C4-2B (cell line): ENCODE data around the gene ACSF3.

Experiments
- ZFX ChIP-seq: fragments of 450-650 bp; IDR thresholded peaks from 2 replicates; pipeline ENCODE4 v1.6.1; 2017
- TF ChIP-seq, protein P1 (sequence below): fragments of 450-650 bp; conservative IDR thresholded peaks from 2 replicates; pipeline ENCODE4 v1.5.1; 2017; ENCODE audit warnings: mild to moderate bottlenecking

GRCh38 chr16:89094252-89094879, 714 bp downstream of the ACSF3 start:
- TF ChIP-seq, protein P1, sequence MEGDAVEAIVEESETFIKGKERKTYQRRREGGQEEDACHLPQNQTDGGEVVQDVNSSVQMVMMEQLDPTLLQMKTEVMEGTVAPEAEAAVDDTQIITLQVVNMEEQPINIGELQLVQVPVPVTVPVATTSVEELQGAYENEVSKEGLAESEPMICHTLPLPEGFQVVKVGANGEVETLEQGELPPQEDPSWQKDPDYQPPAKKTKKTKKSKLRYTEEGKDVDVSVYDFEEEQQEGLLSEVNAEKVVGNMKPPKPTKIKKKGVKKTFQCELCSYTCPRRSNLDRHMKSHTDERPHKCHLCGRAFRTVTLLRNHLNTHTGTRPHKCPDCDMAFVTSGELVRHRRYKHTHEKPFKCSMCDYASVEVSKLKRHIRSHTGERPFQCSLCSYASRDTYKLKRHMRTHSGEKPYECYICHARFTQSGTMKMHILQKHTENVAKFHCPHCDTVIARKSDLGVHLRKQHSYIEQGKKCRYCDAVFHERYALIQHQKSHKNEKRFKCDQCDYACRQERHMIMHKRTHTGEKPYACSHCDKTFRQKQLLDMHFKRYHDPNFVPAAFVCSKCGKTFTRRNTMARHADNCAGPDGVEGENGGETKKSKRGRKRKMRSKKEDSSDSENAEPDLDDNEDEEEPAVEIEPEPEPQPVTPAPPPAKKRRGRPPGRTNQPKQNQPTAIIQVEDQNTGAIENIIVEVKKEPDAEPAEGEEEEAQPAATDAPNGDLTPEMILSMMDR: no peak
- TF ChIP-seq ZFX: no peak
